Erythroblast (primary cell): ENCODE results near the gene PGLYRP2.

Source experiments
- GATA1 ChIP-seq: IDR thresholded peaks from 2 replicates; pipeline ENCODE4 v1.6.1; 2011; ENCODE audit warnings: low read depth, mild to moderate bottlenecking, control low read depth, low read length, moderate library complexity
- POLR2A ChIP-seq: IDR thresholded peaks from 2 replicates; pipeline ENCODE4 v1.6.1; 2011; ENCODE audit warnings: mild to moderate bottlenecking, low read length

GRCh38 chr19:15456871-15457700 is 22.2 kb downstream of the PGLYRP2 start:
- TF ChIP-seq POLR2A, result no peak
- no peak for TF ChIP-seq GATA1
